HS-27A (cell line): ENCODE results near the gene LRIT1.

Experiments
- DNase-seq: peaks from one replicate; pipeline ENCODE4 v3.0.0-alpha.2; 2012; ENCODE audit warnings: low read depth, missing footprints

Gene LRIT1

GRCh38 chr10:84193327-84193726, 48.0 kb downstream of the LRIT1 start:
- DNase-seq, result no peak

- DNase-seq, result no peak
These were observed 50.2 kb downstream of the LRIT1 start for GRCh38 chr10:84191106-84191505.

GRCh38 chr10:84190621-84191020, 50.7 kb downstream of the LRIT1 start:
- DNase-seq, result no peak

GRCh38 chr10:84188815-84189214, 52.5 kb downstream of the LRIT1 start:
- no peak for DNase-seq

DNA sequence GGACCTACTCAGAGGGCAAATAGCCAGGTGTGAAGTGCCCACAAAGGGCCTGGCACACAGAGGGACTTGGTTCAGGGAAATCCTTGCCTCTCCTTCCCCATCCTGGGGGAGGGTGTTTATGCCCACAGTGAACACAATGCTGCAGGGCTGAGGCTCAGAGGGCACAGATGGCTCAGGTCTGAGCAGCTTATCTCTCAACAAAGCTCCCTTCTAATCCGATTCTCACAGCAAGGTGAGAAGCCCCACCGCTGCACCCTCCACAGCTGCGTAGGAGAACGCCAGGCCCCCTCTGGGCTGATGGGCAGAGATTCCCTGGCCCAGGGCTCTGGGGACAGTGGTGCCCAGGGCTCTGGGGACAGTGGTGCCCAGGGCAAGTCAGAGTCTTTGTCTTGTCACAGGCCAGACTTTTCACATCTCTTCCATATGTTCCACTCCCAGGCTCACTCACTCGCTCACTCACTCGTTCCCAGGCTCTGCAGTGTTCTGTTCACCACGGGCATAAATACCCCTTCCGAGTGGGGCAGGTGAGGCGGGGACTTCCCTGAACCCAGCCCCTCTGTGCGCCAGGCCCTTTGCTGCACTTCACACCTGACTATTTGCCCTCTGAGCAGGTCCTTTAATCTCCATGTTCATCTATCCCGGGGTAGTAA, 55.7 kb downstream of the LRIT1 start:
- DNase-seq, result no peak

DNA sequence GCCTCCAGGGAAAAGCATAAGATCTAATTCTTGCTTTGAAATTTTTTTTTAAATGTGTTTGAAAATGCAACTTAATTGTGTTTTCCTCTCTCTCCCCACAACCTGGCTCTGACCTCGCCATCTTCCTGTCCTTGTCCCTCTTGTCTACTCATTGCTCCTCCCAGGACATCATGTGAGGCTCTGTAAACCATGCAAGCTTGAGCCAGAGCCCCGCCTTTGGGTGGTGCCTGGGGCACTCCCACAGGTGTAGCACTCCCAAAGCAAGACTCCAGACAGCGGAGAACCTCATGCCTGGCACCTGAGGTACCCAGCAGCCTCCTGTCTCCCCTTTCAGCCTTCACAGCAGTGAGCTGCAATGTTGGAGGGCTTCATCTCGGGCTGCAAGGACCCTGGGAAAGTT, 56.8 kb downstream of the LRIT1 start:
- DNase-seq, result no peak

- no peak for DNase-seq
These were observed 59.7 kb downstream of the LRIT1 start for GRCh38 chr10:84181631-84182030.
